Prostate gland (tissue), 2 donors: ENCODE results near the gene PLCB1.

Source experiments
- POLR2A ChIP-seq: fragments of 450-650 bp; IDR thresholded peaks from one replicate; pipeline ENCODE4 v1.6.1; 2016; ENCODE audit warnings: antibody characterized with exemption, mild to moderate bottlenecking
- TF ChIP-seq, protein P1 (sequence below), 4 experiments: fragments of 200-600 bp in 2 of 4; fragments of 450-650 bp in 2 of 4; sonication (generic) in 2 of 4; IDR thresholded peaks; 1 replicate in 3 of 4; 2 replicates in 1 of 4; pipeline ENCODE4 v1.5.1; 2016 to 2019; ENCODE audit warnings: antibody characterized with exemption in 4 of 4, mild to moderate bottlenecking in 2 of 4, moderate library complexity in 2 of 4

DNA sequence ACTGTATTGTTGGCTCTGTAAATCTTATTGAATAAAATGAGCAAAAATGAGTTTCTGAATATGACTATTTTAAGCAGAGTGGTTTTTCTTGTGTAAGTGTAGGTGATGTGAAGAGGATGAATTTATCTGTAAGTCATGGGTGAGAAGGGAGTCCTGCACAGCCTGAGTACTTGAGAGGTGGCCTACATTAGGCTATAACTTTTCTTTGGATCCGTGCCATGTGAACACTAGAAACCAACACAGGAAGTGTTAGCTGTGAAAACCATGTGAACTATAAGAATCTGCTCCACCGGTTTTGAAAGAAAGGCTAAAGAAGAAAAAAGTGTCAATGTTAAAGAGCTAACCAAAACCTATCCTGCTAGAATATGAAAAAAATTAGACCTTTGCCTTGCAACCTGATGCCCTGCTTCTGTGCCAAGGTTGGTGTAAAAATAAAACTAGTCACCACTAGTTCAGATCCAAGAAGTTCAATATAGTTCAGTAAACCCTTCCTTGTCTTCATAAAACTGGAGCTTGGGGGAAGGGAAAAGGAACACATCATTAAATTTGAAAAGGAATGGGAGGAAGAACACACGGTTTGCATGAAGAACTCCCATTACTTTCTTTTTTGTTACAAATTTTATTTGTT, 21.3 kb downstream of the PLCB1 start:
- TF ChIP-seq POLR2A = no peak
- TF ChIP-seq, protein P1, sequence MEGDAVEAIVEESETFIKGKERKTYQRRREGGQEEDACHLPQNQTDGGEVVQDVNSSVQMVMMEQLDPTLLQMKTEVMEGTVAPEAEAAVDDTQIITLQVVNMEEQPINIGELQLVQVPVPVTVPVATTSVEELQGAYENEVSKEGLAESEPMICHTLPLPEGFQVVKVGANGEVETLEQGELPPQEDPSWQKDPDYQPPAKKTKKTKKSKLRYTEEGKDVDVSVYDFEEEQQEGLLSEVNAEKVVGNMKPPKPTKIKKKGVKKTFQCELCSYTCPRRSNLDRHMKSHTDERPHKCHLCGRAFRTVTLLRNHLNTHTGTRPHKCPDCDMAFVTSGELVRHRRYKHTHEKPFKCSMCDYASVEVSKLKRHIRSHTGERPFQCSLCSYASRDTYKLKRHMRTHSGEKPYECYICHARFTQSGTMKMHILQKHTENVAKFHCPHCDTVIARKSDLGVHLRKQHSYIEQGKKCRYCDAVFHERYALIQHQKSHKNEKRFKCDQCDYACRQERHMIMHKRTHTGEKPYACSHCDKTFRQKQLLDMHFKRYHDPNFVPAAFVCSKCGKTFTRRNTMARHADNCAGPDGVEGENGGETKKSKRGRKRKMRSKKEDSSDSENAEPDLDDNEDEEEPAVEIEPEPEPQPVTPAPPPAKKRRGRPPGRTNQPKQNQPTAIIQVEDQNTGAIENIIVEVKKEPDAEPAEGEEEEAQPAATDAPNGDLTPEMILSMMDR (IDR thresholded peaks at IDR 0.05) = no peak
